Psoas muscle (tissue), 8 donors: ENCODE measurements around the gene INTS13. TPM values are rescaled to one million over a fixed set of nuclear protein-coding genes. Genes with fewer than 3 reads are reported as not detected.

ENCODE experiments used
- ATAC-seq, 4 donors: fragments of 200-7000 bp; cut with Tn5 transposase; one replicate each; pipeline ENCODE4 v1.9.1; 2020; ENCODE audit warnings: moderate library complexity in 3 of 4, mild to moderate bottlenecking in 2 of 4
- DNase-seq, 2 donors: peaks; one replicate each; pipeline ENCODE4 v3.0.0-alpha.2; 2020
- H3K27ac ChIP-seq: fragments of 200-600 bp; one replicate; pipeline ENCODE4 v1.8.0; 2022
- H3K27me3 ChIP-seq, 3 donors: fragments of 200-600 bp in 1 of 3; one replicate each; pipeline versions ENCODE4 v1.6.1 to v1.8.0; 2013 to 2022; ENCODE audit warnings: low read length in 2 of 3, mild to moderate bottlenecking in 2 of 3, moderate library complexity in 1 of 3; ENCODE audit not compliant: insufficient read depth in 3 of 3
- H3K36me3 ChIP-seq, 2 donors: fragments of 200-600 bp in 1 of 2; one replicate each; pipeline versions ENCODE4 v1.6.1 to v1.8.0; 2013 to 2022; ENCODE audit warnings: low read depth in 1 of 2, mild to moderate bottlenecking in 1 of 2, moderate library complexity in 1 of 2; ENCODE audit not compliant: insufficient read depth in 1 of 2
- H3K4me1 ChIP-seq: fragments of 200-600 bp; one replicate; pipeline ENCODE4 v1.8.0; 2022
- H3K4me3 ChIP-seq: fragments of 200-600 bp; one replicate; pipeline ENCODE4 v1.8.0; 2022; ENCODE audit warnings: mild to moderate bottlenecking
- H3K9me3 ChIP-seq: fragments of 200-600 bp; one replicate; pipeline ENCODE4 v1.8.0; 2022
- CTCF ChIP-seq: fragments of 200-600 bp; IDR thresholded peaks from one replicate; pipeline ENCODE4 v1.8.0; 2022; ENCODE audit warnings: antibody characterized with exemption
- WGBS, 3 donors: extraction: QIAGEN DNeasy Blood & Tissue Kit; methylation state at CpG; one replicate each; pipeline versions ENCODE4 v1.1.6 to v1.1.7; 2013; 5-methylcytosine and 5-hydroxymethylcytosine counted together
- intact Hi-C, 2 donors: fragments of 100-400 bp; cut with DNase I; formaldehyde crosslinking; loops; one replicate each; pipeline versions ENCODE4 v1.11.0 to v1.14.2; 2022
- polyA plus RNA-seq, 3 donors: library from polyadenylated mRNA; stranded (reverse); fragments of 200-250 nt; gene quantifications; one replicate each; pipeline ENCODE4 v1.2.3, GENCODE V29; 2013
- total RNA-seq, 4 donors: library from RNA; stranded (reverse); fragmentation: NEBNext Ultra II Directional in 2 of 4; extraction: Animal tissue kit (Norgen Biotek cat#: 25700) in 2 of 4; gene quantifications; one replicate each; pipeline versions ENCODE4 v1.2.1 to v1.2.4, GENCODE V29; 2021 to 2023
- donor health status: healthy with polysubstance abuse.
- donor health status: DM: no; HTN: no; CAD: no; lungs with moderate emphysema.
- donor health status: Bipolar disorder and iron deficiency.
- donor health status: healthy.
- donor health status: DM: yes; HTN: yes; CAD: no.
- donor health status: DM: no; HTN: no; CAD: no.
- donor health status: DM: no; HTN: no; CAD: no.
- donor health status: DM: yes; HTN: yes; CAD: no.

INTS13 gene
- total and polyA plus RNA-seq, 7 donors, result 21.0 to 35.4 (median 24.6) TPM

GRCh38 chr12:26941215-26941594 lies 3.4 kb upstream of the INTS13 start:
- Histone ChIP-seq H3K4me3 (no peak overlapping the region), H3K4me1 (peaks cover 42% of the 10 kb centered on the region), H3K27ac (no peak overlapping the region), H3K36me3 (no peaks in the 10 kb centered on the region), H3K9me3 (peaks cover 2% of the 10 kb centered on the region), H3K27me3 (no peaks in the 10 kb centered on the region)
- DNase-seq, result no peak
- intact Hi-C loops, result no loop called here
- TF ChIP-seq CTCF, result no peak
- 49 to 67% (median 62%) methylated on average over 1 of the region's 1 CpG for WGBS, 3 donors
- ATAC-seq, result no peak

- Histone ChIP-seq H3K9me3 (peaks cover 2% of the 10 kb centered on the region), H3K4me3 (peak overlapping the region; percentile 76), H3K27me3 (no peaks in the 10 kb centered on the region), H3K36me3 (no peaks in the 10 kb centered on the region), H3K27ac (peak overlapping the region; percentile 25), H3K4me1 (peaks cover 45% of the 10 kb centered on the region)
- 78 to 89% (median 88%) methylated on average over 3 of the region's 3 CpGs for WGBS, 3 donors
- intact Hi-C loops, result no loop called here
- no peak for TF ChIP-seq CTCF
- ATAC-seq (no peak), DNase-seq (no peak)
These were observed 2.9 kb upstream of the INTS13 start for GRCh38 chr12:26940516-26941214.

- no peaks in the 10 kb centered on the region for H3K36me3 ChIP-seq
- peak overlapping the region; percentile 76 for H3K4me3 ChIP-seq
- no peak for DNase-seq
- H3K9me3 ChIP-seq, result peaks cover 2% of the 10 kb centered on the region
- peak overlapping the region; percentile 25 for H3K27ac ChIP-seq
- no peak for ATAC-seq
- no peaks in the 10 kb centered on the region for H3K27me3 ChIP-seq
- TF ChIP-seq CTCF, result no peak
- peaks cover 51% of the 10 kb centered on the region for H3K4me1 ChIP-seq
- WGBS, 3 donors, result 31 to 43% (median 38%) methylated on average over 1 of the region's 1 CpG
- intact Hi-C loops, result loop anchor here (2.0 kb wide), 1 partner anchor 75 kb away; the partner anchor contains the start of gene TM7SF3 (in 2 of the 2)
These were observed 2.2 kb upstream of the INTS13 start for GRCh38 chr12:26939953-26940352.

- Histone ChIP-seq H3K36me3 (no peaks in the 10 kb centered on the region), H3K9me3 (no peaks in the 10 kb centered on the region), H3K4me3 (peak overlapping the region; percentile 76), H3K27me3 (no peaks in the 10 kb centered on the region), H3K4me1 (peaks cover 53% of the 10 kb centered on the region), H3K27ac (peak overlapping the region; percentile 90)
- no peak for ATAC-seq
- no peak for DNase-seq
- TF ChIP-seq CTCF, result no peak
- intact Hi-C loops, result loop anchor here (2.0 kb wide), 1 partner anchor 75 kb away; the partner anchor contains the start of gene TM7SF3 (in 2 of the 2)
- 3 to 4% (median 4%) methylated on average over 9 of the region's 9 CpGs for WGBS, 3 donors
These were observed 1.5 kb upstream of the INTS13 start for GRCh38 chr12:26939192-26939832.
